SK-N-SH treated with all-trans-retinoic acid at 6 μM for 48 hours (cell line): ENCODE measurements around the gene TRIP4.
"Not testable (repeated sequence)": the region's sequence is repeated elsewhere in the genome, so short reads cannot be mapped to it uniquely, and the experiment has no call there.

ENCODE experiments used
- ATAC-seq: fragments of 200-7000 bp; cut with Tn5 transposase; 3 replicates; pipeline ENCODE4 v1.9.1; 2020; ENCODE audit warnings: mild to moderate bottlenecking, moderate library complexity
- ARNTL ChIP-seq: fragments of 450-650 bp; formaldehyde crosslinking; IDR thresholded peaks from 2 replicates; pipeline ENCODE4 v1.5.0; 2020; ENCODE audit warnings: low read depth, mild to moderate bottlenecking, moderate library complexity, borderline replicate concordance
- BACH2 ChIP-seq: fragments of 250-450 bp; sonication (Bioruptor Pico); IDR thresholded peaks from 2 replicates; pipeline ENCODE4 v1.9.0; 2021; ENCODE audit warnings: mild to moderate bottlenecking, borderline replicate concordance
- CSDC2 ChIP-seq: fragments of 250-450 bp; sonication (Bioruptor Pico); IDR thresholded peaks from 2 replicates; pipeline ENCODE4 v1.5.0; 2020; ENCODE audit warnings: mild to moderate bottlenecking, moderate library complexity
- ESRRG ChIP-seq: fragments of 250-450 bp; sonication (Bioruptor Pico); IDR thresholded peaks from 2 replicates; pipeline ENCODE4 v1.6.1; 2021; ENCODE audit warnings: mild to moderate bottlenecking
- ISL1 ChIP-seq: fragments of 250-450 bp; sonication (Bioruptor Pico); IDR thresholded peaks from 2 replicates; pipeline ENCODE4 v2.1.2; 2022; ENCODE audit warnings: mild to moderate bottlenecking, moderate library complexity
- OSR1 ChIP-seq: fragments of 250-450 bp; sonication (Bioruptor Pico); IDR thresholded peaks from 2 replicates; pipeline ENCODE4 v1.8.0; 2022; ENCODE audit warnings: moderate library complexity, mild to moderate bottlenecking, inconsistent platforms
- PPARA ChIP-seq: fragments of 250-450 bp; sonication (Bioruptor Pico); IDR thresholded peaks from 2 replicates; pipeline ENCODE4 v1.5.0; 2020; ENCODE audit warnings: mild to moderate bottlenecking, borderline replicate concordance
- RARB ChIP-seq: fragments of 250-450 bp; sonication (Bioruptor Pico); IDR thresholded peaks from 2 replicates; pipeline ENCODE4 v1.8.0; 2021; ENCODE audit warnings: mild to moderate bottlenecking, moderate library complexity
- SNAI2 ChIP-seq: fragments of 250-450 bp; sonication (Bioruptor Pico); IDR thresholded peaks from 2 replicates; pipeline ENCODE4 v1.5.0; 2020; ENCODE audit warnings: mild to moderate bottlenecking, moderate library complexity
- TCF4 ChIP-seq: fragments of 250-450 bp; sonication (Bioruptor Pico); IDR thresholded peaks from 2 replicates; pipeline ENCODE4 v1.8.0; 2021; ENCODE audit warnings: mild to moderate bottlenecking, moderate library complexity, borderline replicate concordance
- TOX ChIP-seq: fragments of 250-450 bp; sonication (Bioruptor Pico); IDR thresholded peaks from 2 replicates; pipeline ENCODE4 v1.8.0; 2021; ENCODE audit warnings: mild to moderate bottlenecking, moderate library complexity, borderline replicate concordance
- ZC3H10 ChIP-seq: fragments of 250-450 bp; sonication (Bioruptor Pico); IDR thresholded peaks from 2 replicates; pipeline ENCODE4 v1.5.1; 2021; ENCODE audit warnings: mild to moderate bottlenecking, moderate library complexity
- ZFP30 ChIP-seq: fragments of 450-650 bp; formaldehyde crosslinking; IDR thresholded peaks from 2 replicates; pipeline ENCODE4 v1.5.0; 2022; ENCODE audit warnings: mild to moderate bottlenecking, moderate library complexity
- ZNF565 ChIP-seq: fragments of 450-650 bp; formaldehyde crosslinking; conservative IDR thresholded peaks from 2 replicates; pipeline ENCODE4 v1.5.0; 2020; ENCODE audit warnings: low read depth, mild to moderate bottlenecking, moderate library complexity
- ZNF70 ChIP-seq: fragments of 450-650 bp; formaldehyde crosslinking; IDR thresholded peaks from 2 replicates; pipeline ENCODE4 v1.5.0; 2020; ENCODE audit warnings: mild to moderate bottlenecking, moderate library complexity
- ZNF8 ChIP-seq: fragments of 450-650 bp; formaldehyde crosslinking; IDR thresholded peaks from 2 replicates; pipeline ENCODE4 v1.5.0; 2020; ENCODE audit warnings: mild to moderate bottlenecking, moderate library complexity
- TF ChIP-seq, protein P1 (sequence below): fragments of 250-450 bp; sonication (Bioruptor Pico); IDR thresholded peaks from 2 replicates; pipeline ENCODE4 v1.5.0; 2020; ENCODE audit warnings: mild to moderate bottlenecking, moderate library complexity
- TF ChIP-seq, protein P2 (sequence below): fragments of 250-450 bp; sonication (Bioruptor Pico); IDR thresholded peaks from 2 replicates; pipeline ENCODE4 v1.8.0; 2021; ENCODE audit warnings: low read depth, mild to moderate bottlenecking, moderate library complexity, borderline replicate concordance
- TF ChIP-seq, protein P3 (sequence below): fragments of 250-450 bp; sonication (Bioruptor Pico); IDR thresholded peaks from 2 replicates; pipeline ENCODE4 v1.5.1; 2021; ENCODE audit warnings: mild to moderate bottlenecking, moderate library complexity
- TF ChIP-seq, protein P4 (sequence below): fragments of 250-450 bp; sonication (Bioruptor Pico); IDR thresholded peaks from 2 replicates; pipeline ENCODE4 v1.8.0; 2020; ENCODE audit warnings: mild to moderate bottlenecking, moderate library complexity, borderline replicate concordance
- TF ChIP-seq, protein P5 (sequence below): fragments of 250-450 bp; sonication (Bioruptor Pico); IDR thresholded peaks from 2 replicates; pipeline ENCODE4 v1.5.1; 2020; ENCODE audit warnings: low read depth, mild to moderate bottlenecking, moderate library complexity

Gene TRIP4

DNA sequence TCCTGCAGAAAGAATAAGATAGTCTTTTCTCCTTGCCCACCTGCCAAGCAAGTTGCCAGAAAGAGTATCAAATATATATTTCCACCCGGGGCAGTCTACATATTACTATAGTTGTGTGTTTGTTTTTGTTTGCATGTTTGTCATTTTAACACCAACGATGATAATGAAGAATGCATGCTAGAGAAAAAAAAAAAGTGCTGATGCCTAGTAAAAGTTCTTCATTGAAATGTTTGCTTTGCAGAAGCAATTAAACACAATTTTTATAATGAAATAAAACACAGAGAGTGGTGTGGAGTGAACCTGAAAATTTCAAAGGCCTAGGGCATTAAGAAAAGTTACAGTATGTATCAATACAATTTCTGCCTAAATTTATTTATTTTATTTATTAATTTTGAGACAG, 3.9 kb upstream of the TRIP4 start (continued):
- TF ChIP-seq, protein P1, sequence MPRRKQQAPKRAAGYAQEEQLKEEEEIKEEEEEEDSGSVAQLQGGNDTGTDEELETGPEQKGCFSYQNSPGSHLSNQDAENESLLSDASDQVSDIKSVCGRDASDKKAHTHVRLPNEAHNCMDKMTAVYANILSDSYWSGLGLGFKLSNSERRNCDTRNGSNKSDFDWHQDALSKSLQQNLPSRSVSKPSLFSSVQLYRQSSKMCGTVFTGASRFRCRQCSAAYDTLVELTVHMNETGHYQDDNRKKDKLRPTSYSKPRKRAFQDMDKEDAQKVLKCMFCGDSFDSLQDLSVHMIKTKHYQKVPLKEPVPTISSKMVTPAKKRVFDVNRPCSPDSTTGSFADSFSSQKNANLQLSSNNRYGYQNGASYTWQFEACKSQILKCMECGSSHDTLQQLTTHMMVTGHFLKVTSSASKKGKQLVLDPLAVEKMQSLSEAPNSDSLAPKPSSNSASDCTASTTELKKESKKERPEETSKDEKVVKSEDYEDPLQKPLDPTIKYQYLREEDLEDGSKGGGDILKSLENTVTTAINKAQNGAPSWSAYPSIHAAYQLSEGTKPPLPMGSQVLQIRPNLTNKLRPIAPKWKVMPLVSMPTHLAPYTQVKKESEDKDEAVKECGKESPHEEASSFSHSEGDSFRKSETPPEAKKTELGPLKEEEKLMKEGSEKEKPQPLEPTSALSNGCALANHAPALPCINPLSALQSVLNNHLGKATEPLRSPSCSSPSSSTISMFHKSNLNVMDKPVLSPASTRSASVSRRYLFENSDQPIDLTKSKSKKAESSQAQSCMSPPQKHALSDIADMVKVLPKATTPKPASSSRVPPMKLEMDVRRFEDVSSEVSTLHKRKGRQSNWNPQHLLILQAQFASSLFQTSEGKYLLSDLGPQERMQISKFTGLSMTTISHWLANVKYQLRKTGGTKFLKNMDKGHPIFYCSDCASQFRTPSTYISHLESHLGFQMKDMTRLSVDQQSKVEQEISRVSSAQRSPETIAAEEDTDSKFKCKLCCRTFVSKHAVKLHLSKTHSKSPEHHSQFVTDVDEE (CRISPR knock-in tag), result no peak
- no peak for TF ChIP-seq SNAI2 (CRISPR knock-in tag)
- no peak for TF ChIP-seq ZNF70 (CRISPR knock-in tag)
- no peak for TF ChIP-seq ZNF8

DNA sequence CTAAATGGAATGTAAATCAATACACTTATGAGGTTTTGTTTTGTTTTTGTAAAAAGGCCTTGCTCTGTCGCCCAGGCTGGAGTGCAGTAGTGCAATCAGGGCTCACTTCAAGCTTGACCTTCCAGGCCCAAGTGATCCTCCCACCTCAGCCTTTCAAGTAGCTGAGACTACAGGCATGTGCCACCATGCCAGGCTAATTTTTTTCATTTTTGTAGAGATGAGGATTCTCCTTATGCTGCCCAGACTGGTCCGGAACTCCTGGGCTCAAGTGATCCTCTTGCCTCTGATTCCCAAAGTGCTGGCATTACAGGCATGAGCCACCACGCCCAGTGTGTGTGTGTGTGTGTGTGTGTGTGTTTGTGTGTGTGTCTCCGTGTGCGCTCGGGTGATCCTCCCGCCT, 1.3 kb upstream of the TRIP4 start:
- ATAC-seq, result no peak

DNA sequence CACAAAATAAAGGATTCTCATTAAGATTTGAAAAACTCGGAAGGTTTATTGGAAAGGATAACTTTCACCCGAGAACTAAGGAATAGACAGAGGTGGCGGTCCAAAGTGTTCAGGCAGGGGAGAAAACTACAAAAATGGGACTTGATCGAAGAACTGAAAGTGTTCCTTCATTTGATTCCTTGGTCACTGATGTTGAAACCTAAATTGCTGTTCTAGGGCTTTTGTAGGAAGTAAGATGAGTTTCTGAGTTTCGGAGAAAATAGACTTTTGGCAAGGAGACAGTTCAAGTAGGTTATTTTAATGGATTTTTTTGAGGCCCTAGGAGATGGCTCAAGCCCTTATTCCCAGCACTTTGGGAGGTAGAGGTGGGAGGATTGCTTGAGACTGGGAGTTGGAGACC, 1.4 kb downstream of the TRIP4 start:
- no peak for ATAC-seq
- TF ChIP-seq ZC3H10 (CRISPR knock-in tag) (no peak), ARNTL (CRISPR knock-in tag) (no peak), TOX (CRISPR knock-in tag) (no peak), SNAI2 (CRISPR knock-in tag) (no peak), BACH2 (CRISPR knock-in tag) (no peak), ZNF70 (CRISPR knock-in tag) (no peak), ZFP30 (CRISPR knock-in tag) (no peak), ZNF8 (no peak), ESRRG (CRISPR knock-in tag) (no peak), TCF4 (CRISPR knock-in tag) (no peak), ISL1 (CRISPR knock-in tag) (no peak), CSDC2 (CRISPR knock-in tag) (no peak), OSR1 (CRISPR knock-in tag) (no peak)
- TF ChIP-seq, protein P2, sequence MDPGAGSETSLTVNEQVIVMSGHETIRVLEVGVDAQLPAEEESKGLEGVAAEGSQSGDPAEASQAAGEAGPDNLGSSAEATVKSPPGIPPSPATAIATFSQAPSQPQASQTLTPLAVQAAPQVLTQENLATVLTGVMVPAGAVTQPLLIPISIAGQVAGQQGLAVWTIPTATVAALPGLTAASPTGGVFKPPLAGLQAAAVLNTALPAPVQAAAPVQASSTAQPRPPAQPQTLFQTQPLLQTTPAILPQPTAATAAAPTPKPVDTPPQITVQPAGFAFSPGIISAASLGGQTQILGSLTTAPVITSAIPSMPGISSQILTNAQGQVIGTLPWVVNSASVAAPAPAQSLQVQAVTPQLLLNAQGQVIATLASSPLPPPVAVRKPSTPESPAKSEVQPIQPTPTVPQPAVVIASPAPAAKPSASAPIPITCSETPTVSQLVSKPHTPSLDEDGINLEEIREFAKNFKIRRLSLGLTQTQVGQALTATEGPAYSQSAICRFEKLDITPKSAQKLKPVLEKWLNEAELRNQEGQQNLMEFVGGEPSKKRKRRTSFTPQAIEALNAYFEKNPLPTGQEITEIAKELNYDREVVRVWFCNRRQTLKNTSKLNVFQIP (CRISPR knock-in tag), result no peak
- TF ChIP-seq, protein P3, sequence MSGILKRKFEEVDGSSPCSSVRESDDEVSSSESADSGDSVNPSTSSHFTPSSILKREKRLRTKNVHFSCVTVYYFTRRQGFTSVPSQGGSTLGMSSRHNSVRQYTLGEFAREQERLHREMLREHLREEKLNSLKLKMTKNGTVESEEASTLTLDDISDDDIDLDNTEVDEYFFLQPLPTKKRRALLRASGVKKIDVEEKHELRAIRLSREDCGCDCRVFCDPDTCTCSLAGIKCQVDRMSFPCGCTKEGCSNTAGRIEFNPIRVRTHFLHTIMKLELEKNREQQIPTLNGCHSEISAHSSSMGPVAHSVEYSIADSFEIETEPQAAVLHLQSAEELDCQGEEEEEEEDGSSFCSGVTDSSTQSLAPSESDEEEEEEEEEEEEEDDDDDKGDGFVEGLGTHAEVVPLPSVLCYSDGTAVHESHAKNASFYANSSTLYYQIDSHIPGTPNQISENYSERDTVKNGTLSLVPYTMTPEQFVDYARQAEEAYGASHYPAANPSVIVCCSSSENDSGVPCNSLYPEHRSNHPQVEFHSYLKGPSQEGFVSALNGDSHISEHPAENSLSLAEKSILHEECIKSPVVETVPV, result no peak

More for the DNA sequence above, 1.3 kb upstream of the TRIP4 start:
- TF ChIP-seq CSDC2 (CRISPR knock-in tag), result no peak
- TF ChIP-seq ZC3H10 (CRISPR knock-in tag), result no peak
- no peak for TF ChIP-seq ZFP30 (CRISPR knock-in tag)
- TF ChIP-seq, protein P4, sequence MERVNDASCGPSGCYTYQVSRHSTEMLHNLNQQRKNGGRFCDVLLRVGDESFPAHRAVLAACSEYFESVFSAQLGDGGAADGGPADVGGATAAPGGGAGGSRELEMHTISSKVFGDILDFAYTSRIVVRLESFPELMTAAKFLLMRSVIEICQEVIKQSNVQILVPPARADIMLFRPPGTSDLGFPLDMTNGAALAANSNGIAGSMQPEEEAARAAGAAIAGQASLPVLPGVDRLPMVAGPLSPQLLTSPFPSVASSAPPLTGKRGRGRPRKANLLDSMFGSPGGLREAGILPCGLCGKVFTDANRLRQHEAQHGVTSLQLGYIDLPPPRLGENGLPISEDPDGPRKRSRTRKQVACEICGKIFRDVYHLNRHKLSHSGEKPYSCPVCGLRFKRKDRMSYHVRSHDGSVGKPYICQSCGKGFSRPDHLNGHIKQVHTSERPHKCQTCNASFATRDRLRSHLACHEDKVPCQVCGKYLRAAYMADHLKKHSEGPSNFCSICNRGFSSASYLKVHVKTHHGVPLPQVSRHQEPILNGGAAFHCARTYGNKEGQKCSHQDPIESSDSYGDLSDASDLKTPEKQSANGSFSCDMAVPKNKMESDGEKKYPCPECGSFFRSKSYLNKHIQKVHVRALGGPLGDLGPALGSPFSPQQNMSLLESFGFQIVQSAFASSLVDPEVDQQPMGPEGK, result no peak
- TF ChIP-seq ZNF8, result no peak
- no peak for TF ChIP-seq ARNTL (CRISPR knock-in tag)
- no peak for TF ChIP-seq ESRRG (CRISPR knock-in tag)
- no peak for TF ChIP-seq RARB (CRISPR knock-in tag)
- no peak for TF ChIP-seq PPARA (CRISPR knock-in tag)
- TF ChIP-seq SNAI2 (CRISPR knock-in tag), result no peak

DNA sequence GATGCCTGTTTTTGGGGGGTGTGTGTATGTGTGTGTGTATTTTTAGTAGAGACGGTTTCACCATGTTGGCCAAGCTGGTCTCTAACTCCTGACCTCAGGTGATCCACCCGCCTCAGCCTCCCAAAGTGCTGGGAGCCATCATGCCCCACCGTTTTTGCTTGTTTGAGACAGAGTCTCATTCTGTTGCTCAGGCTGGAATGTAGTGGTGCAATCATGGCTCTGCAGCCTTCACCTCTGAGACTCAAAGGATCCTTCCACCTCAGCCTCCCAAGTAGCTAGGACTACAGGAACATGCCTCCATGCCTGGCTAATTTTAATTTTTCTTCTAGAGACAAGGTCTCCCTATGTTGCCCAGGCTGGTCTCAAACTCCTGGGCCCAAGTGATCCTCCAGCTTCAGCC, 4.8 kb downstream of the TRIP4 start:
- ATAC-seq, result not testable (repeated sequence)

DNA sequence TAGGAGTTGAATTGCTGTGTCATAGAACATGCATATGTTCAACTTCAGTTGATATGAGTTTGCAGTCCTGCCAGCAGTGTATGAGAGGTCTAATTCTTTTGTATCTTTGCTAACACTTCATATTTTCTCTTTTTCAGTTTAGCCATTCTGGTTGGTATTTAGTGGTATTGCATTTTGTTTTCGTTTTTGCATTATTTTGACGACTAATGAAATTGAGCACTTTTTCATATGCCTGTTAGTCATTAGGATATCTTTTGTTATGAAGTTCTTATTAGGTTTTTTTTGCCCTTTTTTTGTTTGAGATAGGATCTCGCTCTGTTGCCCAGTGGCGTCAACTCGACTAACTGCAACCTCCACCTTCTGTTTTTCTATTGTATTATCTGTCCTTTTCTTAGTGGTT, 9.2 kb downstream of the TRIP4 start:
- ATAC-seq, result no peak
- TF ChIP-seq, protein P4, result no peak
- TF ChIP-seq TCF4 (CRISPR knock-in tag) (no peak), ZNF565 (no peak), ZNF8 (no peak), ESRRG (CRISPR knock-in tag) (no peak), ARNTL (CRISPR knock-in tag) (no peak), TOX (CRISPR knock-in tag) (no peak), RARB (CRISPR knock-in tag) (no peak), PPARA (CRISPR knock-in tag) (no peak)
- TF ChIP-seq, protein P5, sequence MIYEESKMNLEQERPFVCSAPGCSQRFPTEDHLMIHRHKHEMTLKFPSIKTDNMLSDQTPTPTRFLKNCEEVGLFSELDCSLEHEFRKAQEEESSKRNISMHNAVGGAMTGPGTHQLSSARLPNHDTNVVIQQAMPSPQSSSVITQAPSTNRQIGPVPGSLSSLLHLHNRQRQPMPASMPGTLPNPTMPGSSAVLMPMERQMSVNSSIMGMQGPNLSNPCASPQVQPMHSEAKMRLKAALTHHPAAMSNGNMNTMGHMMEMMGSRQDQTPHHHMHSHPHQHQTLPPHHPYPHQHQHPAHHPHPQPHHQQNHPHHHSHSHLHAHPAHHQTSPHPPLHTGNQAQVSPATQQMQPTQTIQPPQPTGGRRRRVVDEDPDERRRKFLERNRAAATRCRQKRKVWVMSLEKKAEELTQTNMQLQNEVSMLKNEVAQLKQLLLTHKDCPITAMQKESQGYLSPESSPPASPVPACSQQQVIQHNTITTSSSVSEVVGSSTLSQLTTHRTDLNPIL (CRISPR knock-in tag), result no peak
- TF ChIP-seq, protein P2 (CRISPR knock-in tag), result no peak
